HG03095 (cell line): ENCODE measurements around the gene AMY1B.
"Not testable (repeated sequence)": the region's sequence is repeated elsewhere in the genome, so short reads cannot be mapped to it uniquely, and the experiment has no call there.

ENCODE experiments used
- ATAC-seq: cut with Tn5 transposase; IDR thresholded peaks from one replicate; pipeline ENCODE4 v1.9.1; 2021; ENCODE audit warnings: moderate library complexity; ENCODE audit not compliant: unreplicated experiment

Gene AMY1B

GRCh38 chr1:103696110-103696509, at the start of gene AMY1B:
Gene AMY1B, minus strand, starts transcription at chr1:103696210. Its CDS starts 571 bp downstream, at chr1:103695639.
- not testable (repeated sequence) for ATAC-seq

- not testable (repeated sequence) for ATAC-seq
These were observed 49.0 kb upstream of the AMY1B start for GRCh38 chr1:103745040-103745439.

- not testable (repeated sequence) for ATAC-seq
These were observed 48.4 kb upstream of the AMY1B start for GRCh38 chr1:103744449-103744848.

GRCh38 chr1:103738031-103738430, 42.0 kb upstream of the AMY1B start:
- ATAC-seq, result not testable (repeated sequence)

- not testable (repeated sequence) for ATAC-seq
These were observed 39.3 kb upstream of the AMY1B start for GRCh38 chr1:103735334-103735733.

- ATAC-seq, result not testable (repeated sequence)
These were observed 25.5 kb upstream of the AMY1B start for GRCh38 chr1:103721473-103721872.

- not testable (repeated sequence) for ATAC-seq
These were observed 21.4 kb upstream of the AMY1B start for GRCh38 chr1:103717404-103717803.

- ATAC-seq, result not testable (repeated sequence)
These were observed 14.4 kb upstream of the AMY1B start for GRCh38 chr1:103710381-103710780.

GRCh38 chr1:103707670-103708069, 11.7 kb upstream of the AMY1B start:
- not testable (repeated sequence) for ATAC-seq

GRCh38 chr1:103701256-103701655, 5.2 kb upstream of the AMY1B start:
- ATAC-seq, result not testable (repeated sequence)

GRCh38 chr1:103700669-103701068, 4.7 kb upstream of the AMY1B start:
- ATAC-seq, result not testable (repeated sequence)

GRCh38 chr1:103697430-103697829, 1.4 kb upstream of the AMY1B start:
- not testable (repeated sequence) for ATAC-seq

- not testable (repeated sequence) for ATAC-seq
These were observed 19.7 kb downstream of the AMY1B start for GRCh38 chr1:103676335-103676734.

- not testable (repeated sequence) for ATAC-seq
These were observed 40.5 kb downstream of the AMY1B start, which contains the start of gene AMY1A for GRCh38 chr1:103655460-103655859. Gene AMY1A, plus strand, starts transcription at chr1:103655760. Its CDS starts 571 bp downstream, at chr1:103656331.

GRCh38 chr1:103654133-103654532, 41.9 kb downstream of the AMY1B start:
- ATAC-seq, result not testable (repeated sequence)

GRCh38 chr1:103650889-103651288, 45.1 kb downstream of the AMY1B start:
- ATAC-seq, result not testable (repeated sequence)

GRCh38 chr1:103650305-103650704, 45.7 kb downstream of the AMY1B start:
- ATAC-seq, result not testable (repeated sequence)

GRCh38 chr1:103643908-103644307, 52.1 kb downstream of the AMY1B start:
- not testable (repeated sequence) for ATAC-seq

- ATAC-seq, result not testable (repeated sequence)
These were observed 54.8 kb downstream of the AMY1B start for GRCh38 chr1:103641194-103641593.
